HCT116 (cell line): ENCODE results near the gene ARID5A. TPM values are rescaled to one million over a fixed set of nuclear protein-coding genes. Genes with fewer than 3 reads are reported as not detected.

Experiments
- ATAC-seq: fragments of 200-7000 bp; cut with Tn5 transposase; 2 replicates; pipeline ENCODE4 v1.9.1; 2020; ENCODE audit warnings: mild to moderate bottlenecking, moderate library complexity
- BruUV-seq: library from RNA; stranded (reverse); fragments of 400-500 nt; replicated peaks from 2 replicates; lab custom pipeline; 2021; lab: Mats Ljungman, UMichigan
- CTCF ChIA-PET: fragments of 300-600 bp; sonication (Branson Sonifier 250); formaldehyde crosslinking; loops from one replicate; lab custom pipeline; 2021; ENCODE audit warnings: antibody characterized with exemption; lab: Charles Lee
- POLR2A ChIA-PET: fragments of 300-600, 350-600 bp; sonication (Branson Sonifier 250); formaldehyde crosslinking; loops from one replicate; lab custom pipeline; 2021; ENCODE audit warnings: antibody characterized with exemption; lab: Charles Lee
- RAD21 ChIA-PET, 2 experiments: fragments of 300-600 bp; sonication (Branson Sonifier 250); formaldehyde crosslinking; loops; one replicate each; lab custom pipeline; 2023; ENCODE audit warnings: low total read pairs in 2 of 2; ENCODE audit not compliant: uncharacterized antibody in 2 of 2, unreplicated experiment in 2 of 2, low non-redundant PET in 1 of 2; lab: Charles Lee
- DNase-seq: peaks from one replicate; pipeline ENCODE4 v3.0.0-alpha.2; 2010; ENCODE audit warnings: low read depth, low spot score
- H2AFZ ChIP-seq: fragments of 200-600 bp; shearing (Covaris generic), sonication (generic); 2 replicates; pipeline ENCODE4 v1.6.1; 2017; ENCODE audit warnings: low read depth, mixed run types, mixed read lengths, antibody characterized with exemption, low read length; ENCODE audit not compliant: poor library complexity, severe bottlenecking
- H3K27ac ChIP-seq: 2 replicates; pipeline ENCODE4 v1.5.1; 2012; ENCODE audit warnings: low read depth, low read length
- H3K27me3 ChIP-seq: fragments of 200-600 bp; sonication (generic); 2 replicates; pipeline ENCODE4 v1.6.1; 2016; ENCODE audit warnings: mixed run types, low read length, mixed read lengths; ENCODE audit not compliant: insufficient read depth
- H3K36me3 ChIP-seq, 2 experiments: fragments of 200-500 bp in 1 of 2; fragments of 200-600 bp in 1 of 2; sonication (Bioruptor generic) in 1 of 2; sonication (generic) in 1 of 2; 2 replicates each; pipeline versions ENCODE4 v1.5.1 to v1.6.1; 2014 to 2016; ENCODE audit warnings: low read length in 2 of 2, inconsistent platforms in 1 of 2, mixed read lengths in 1 of 2, mixed run types in 1 of 2; ENCODE audit not compliant: insufficient read depth in 2 of 2, control insufficient read depth in 1 of 2
- H3K4me1 ChIP-seq, 2 experiments: fragments of 200-600 bp in 1 of 2; sonication (generic) in 1 of 2; 2 replicates each; pipeline versions ENCODE4 v1.5.1 to v1.6.1; 2012 to 2017; ENCODE audit warnings: low read length in 2 of 2, inconsistent platforms in 1 of 2, mild to moderate bottlenecking in 1 of 2, mixed read lengths in 1 of 2, mixed run types in 1 of 2, moderate library complexity in 1 of 2; ENCODE audit not compliant: insufficient read depth in 2 of 2, control insufficient read depth in 1 of 2
- H3K4me2 ChIP-seq: fragments of 200-600 bp; sonication (generic); 2 replicates; pipeline ENCODE4 v1.6.1; 2017; ENCODE audit warnings: mixed run types, low read length, mixed read lengths
- H3K4me3 ChIP-seq, 2 experiments: fragments of 200-600 bp in 1 of 2; sonication (generic) in 1 of 2; replicated peaks in 1 of 2; 2 replicates each; pipeline ENCODE4 v1.5.1; 2011 to 2016; ENCODE audit warnings: low read length in 2 of 2, control low read depth in 1 of 2, low read depth in 1 of 2, mild to moderate bottlenecking in 1 of 2, mixed read lengths in 1 of 2, mixed run types in 1 of 2
- H3K79me2 ChIP-seq: fragments of 200-600 bp; sonication (generic); 2 replicates; pipeline ENCODE4 v1.6.1; 2017; ENCODE audit warnings: mild to moderate bottlenecking, mixed run types, low read length, moderate library complexity, mixed read lengths; ENCODE audit not compliant: insufficient read depth
- H3K9ac ChIP-seq: fragments of 200-600 bp; sonication (generic); 2 replicates; pipeline ENCODE4 v1.6.1; 2016; ENCODE audit warnings: low read length, mixed read lengths
- H3K9me2 ChIP-seq: fragments of 200-600 bp; sonication (generic), shearing (Covaris generic); 2 replicates; pipeline ENCODE4 v1.6.1; 2017; ENCODE audit warnings: mixed run types, mild to moderate bottlenecking, moderate library complexity; ENCODE audit not compliant: insufficient read depth
- H3K9me3 ChIP-seq, 2 experiments: fragments of 200-500 bp in 1 of 2; fragments of 200-600 bp in 1 of 2; sonication (Bioruptor generic) in 1 of 2; sonication (generic) in 1 of 2; 2 replicates each; pipeline ENCODE4 v1.6.1; 2014 to 2017; ENCODE audit warnings: low read length in 2 of 2, mixed read lengths in 2 of 2, inconsistent platforms in 1 of 2, low read depth in 1 of 2, mild to moderate bottlenecking in 1 of 2, mixed run types in 1 of 2, moderate library complexity in 1 of 2; ENCODE audit not compliant: control insufficient read depth in 1 of 2, insufficient read depth in 1 of 2
- H4K20me1 ChIP-seq: fragments of 200-600 bp; sonication (generic), shearing (Covaris generic); 2 replicates; pipeline ENCODE4 v1.6.1; 2017; ENCODE audit warnings: mixed run types, mild to moderate bottlenecking, moderate library complexity; ENCODE audit not compliant: insufficient read depth
- ELF1 ChIP-seq: IDR thresholded peaks from 2 replicates; pipeline ENCODE4 v1.6.1; 2012; ENCODE audit warnings: low read depth, borderline replicate concordance
- EZH2 ChIP-seq: fragments of 200-600 bp; sonication (generic); IDR thresholded peaks from 2 replicates; pipeline ENCODE4 v1.6.1; 2017; ENCODE audit warnings: antibody characterized with exemption, mixed run types
- JUND ChIP-seq: IDR thresholded peaks from 2 replicates; pipeline ENCODE4 v1.6.1; 2012
- TCF7L2 ChIP-seq: IDR thresholded peaks from 2 replicates; pipeline ENCODE4 v1.7.0; 2011; ENCODE audit warnings: borderline replicate concordance, inconsistent platforms; ENCODE audit not compliant: insufficient read depth, insufficient read length; ENCODE audit errors: extremely low read depth
- YY1 ChIP-seq: IDR thresholded peaks from 2 replicates; pipeline ENCODE4 v1.6.1; 2011; ENCODE audit warnings: low read length, low read depth, moderate library complexity, mild to moderate bottlenecking; ENCODE audit not compliant: insufficient replicate concordance; ENCODE audit errors: extremely low read depth
- intact Hi-C: fragments of 100-400 bp; cut with micrococcal nuclease; formaldehyde crosslinking; loops from 2 replicates; pipeline ENCODE4 v1.10.0; 2022
- total RNA-seq: library from RNA; stranded (reverse); gene quantifications from one replicate; pipeline ENCODE4 v1.2.1, GENCODE V29; 2021; ENCODE audit not compliant: unreplicated experiment
- TF ChIP-seq, protein P1 (sequence below), 3 experiments: fragments of 200-600 bp in 1 of 3; sonication (generic) in 1 of 3; IDR thresholded peaks in 2 of 3; conservative IDR thresholded peaks in 1 of 3; 2 replicates each; pipeline ENCODE4 v1.5.1; 2012 to 2017; ENCODE audit warnings: low read depth in 2 of 3, low read length in 2 of 3, antibody characterized with exemption in 1 of 3, borderline replicate concordance in 1 of 3, control low read depth in 1 of 3, mild to moderate bottlenecking in 1 of 3, mixed read lengths in 1 of 3, mixed run types in 1 of 3, moderate library complexity in 1 of 3; ENCODE audit not compliant: insufficient read depth in 1 of 3
- TF ChIP-seq, protein P2 (sequence below): IDR thresholded peaks from 2 replicates; pipeline ENCODE4 v1.6.1; 2012; ENCODE audit warnings: low read depth

ARID5A gene
- total RNA-seq, 1 experiment from 2014 or later = 8.2 TPM

DNA sequence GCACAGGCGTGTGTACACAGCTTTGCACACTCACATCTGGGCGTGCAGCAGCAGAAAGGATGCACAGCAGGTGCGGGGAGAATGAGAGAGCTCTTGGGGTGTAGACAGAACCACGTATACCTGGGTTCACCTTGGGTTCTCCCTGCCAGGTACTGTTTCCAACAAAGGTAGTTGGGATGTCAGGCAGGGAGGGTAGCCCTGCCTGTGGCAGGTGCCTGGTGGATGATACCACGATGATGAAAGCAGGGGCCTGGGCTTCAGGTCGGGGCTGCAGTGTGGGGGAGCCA, 6.5 kb upstream of the ARID5A start:
- H2AFZ ChIP-seq = no peak overlapping the region
- intact Hi-C loops = no loop called here
- H3K27ac ChIP-seq = no peak overlapping the region
- ATAC-seq = no peak
- no peaks in the 10 kb centered on the region for H3K9me2 ChIP-seq
- ChIA-PET CTCF (interaction anchor here (0.9 kb wide), 1 partner anchor 24 kb away, joined by 5 read pairs; no protein-coding TSS in a partner anchor), POLR2A (no interaction called here), RAD21 (no interaction called here)
- no peaks in the 10 kb centered on the region for H4K20me1 ChIP-seq
- peaks cover 12 to 31% of the 10 kb centered on the region in 2 experiments for H3K4me1 ChIP-seq
- TF ChIP-seq TCF7L2 (no peak), EZH2 (no peak), YY1 (no peak), ELF1 (no peak), JUND (no peak)
- TF ChIP-seq, protein P1, sequence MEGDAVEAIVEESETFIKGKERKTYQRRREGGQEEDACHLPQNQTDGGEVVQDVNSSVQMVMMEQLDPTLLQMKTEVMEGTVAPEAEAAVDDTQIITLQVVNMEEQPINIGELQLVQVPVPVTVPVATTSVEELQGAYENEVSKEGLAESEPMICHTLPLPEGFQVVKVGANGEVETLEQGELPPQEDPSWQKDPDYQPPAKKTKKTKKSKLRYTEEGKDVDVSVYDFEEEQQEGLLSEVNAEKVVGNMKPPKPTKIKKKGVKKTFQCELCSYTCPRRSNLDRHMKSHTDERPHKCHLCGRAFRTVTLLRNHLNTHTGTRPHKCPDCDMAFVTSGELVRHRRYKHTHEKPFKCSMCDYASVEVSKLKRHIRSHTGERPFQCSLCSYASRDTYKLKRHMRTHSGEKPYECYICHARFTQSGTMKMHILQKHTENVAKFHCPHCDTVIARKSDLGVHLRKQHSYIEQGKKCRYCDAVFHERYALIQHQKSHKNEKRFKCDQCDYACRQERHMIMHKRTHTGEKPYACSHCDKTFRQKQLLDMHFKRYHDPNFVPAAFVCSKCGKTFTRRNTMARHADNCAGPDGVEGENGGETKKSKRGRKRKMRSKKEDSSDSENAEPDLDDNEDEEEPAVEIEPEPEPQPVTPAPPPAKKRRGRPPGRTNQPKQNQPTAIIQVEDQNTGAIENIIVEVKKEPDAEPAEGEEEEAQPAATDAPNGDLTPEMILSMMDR (IDR thresholded peaks at IDR 0.05 in 2 of 3, conservative IDR thresholded peaks at IDR 0.05 in 1 of 3; ENCODE audit: borderline replicate concordance in 1 of 3, insufficient read depth in 1 of 3, low read depth in 2 of 3, low read length in 2 of 3) = no peak
- TF ChIP-seq, protein P2, sequence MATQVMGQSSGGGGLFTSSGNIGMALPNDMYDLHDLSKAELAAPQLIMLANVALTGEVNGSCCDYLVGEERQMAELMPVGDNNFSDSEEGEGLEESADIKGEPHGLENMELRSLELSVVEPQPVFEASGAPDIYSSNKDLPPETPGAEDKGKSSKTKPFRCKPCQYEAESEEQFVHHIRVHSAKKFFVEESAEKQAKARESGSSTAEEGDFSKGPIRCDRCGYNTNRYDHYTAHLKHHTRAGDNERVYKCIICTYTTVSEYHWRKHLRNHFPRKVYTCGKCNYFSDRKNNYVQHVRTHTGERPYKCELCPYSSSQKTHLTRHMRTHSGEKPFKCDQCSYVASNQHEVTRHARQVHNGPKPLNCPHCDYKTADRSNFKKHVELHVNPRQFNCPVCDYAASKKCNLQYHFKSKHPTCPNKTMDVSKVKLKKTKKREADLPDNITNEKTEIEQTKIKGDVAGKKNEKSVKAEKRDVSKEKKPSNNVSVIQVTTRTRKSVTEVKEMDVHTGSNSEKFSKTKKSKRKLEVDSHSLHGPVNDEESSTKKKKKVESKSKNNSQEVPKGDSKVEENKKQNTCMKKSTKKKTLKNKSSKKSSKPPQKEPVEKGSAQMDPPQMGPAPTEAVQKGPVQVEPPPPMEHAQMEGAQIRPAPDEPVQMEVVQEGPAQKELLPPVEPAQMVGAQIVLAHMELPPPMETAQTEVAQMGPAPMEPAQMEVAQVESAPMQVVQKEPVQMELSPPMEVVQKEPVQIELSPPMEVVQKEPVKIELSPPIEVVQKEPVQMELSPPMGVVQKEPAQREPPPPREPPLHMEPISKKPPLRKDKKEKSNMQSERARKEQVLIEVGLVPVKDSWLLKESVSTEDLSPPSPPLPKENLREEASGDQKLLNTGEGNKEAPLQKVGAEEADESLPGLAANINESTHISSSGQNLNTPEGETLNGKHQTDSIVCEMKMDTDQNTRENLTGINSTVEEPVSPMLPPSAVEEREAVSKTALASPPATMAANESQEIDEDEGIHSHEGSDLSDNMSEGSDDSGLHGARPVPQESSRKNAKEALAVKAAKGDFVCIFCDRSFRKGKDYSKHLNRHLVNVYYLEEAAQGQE = no peak
- TF ChIP-seq, all 23 proteins: peak for 0
- DNase-seq = no peak
- Histone ChIP-seq H3K27me3 (no peaks in the 10 kb centered on the region), H3K79me2 (no peaks in the 10 kb centered on the region), H3K9ac (no peak overlapping the region), H3K4me3 (no peak overlapping the region), H3K4me2 (no peak overlapping the region), H3K36me3 (no peaks in the 10 kb centered on the region), H3K9me3 (no peaks in the 10 kb centered on the region)
- BruUV-seq = no TSS peak
